ENCODE measurements around the gene GBE1. TPM values are rescaled to one million over a fixed set of nuclear protein-coding genes. Genes with fewer than 3 reads are reported as not detected.

Gene GBE1
- total RNA-seq, 4 donors from 2014 or later, result 127 to 319 (median 239) TPM

DNA sequence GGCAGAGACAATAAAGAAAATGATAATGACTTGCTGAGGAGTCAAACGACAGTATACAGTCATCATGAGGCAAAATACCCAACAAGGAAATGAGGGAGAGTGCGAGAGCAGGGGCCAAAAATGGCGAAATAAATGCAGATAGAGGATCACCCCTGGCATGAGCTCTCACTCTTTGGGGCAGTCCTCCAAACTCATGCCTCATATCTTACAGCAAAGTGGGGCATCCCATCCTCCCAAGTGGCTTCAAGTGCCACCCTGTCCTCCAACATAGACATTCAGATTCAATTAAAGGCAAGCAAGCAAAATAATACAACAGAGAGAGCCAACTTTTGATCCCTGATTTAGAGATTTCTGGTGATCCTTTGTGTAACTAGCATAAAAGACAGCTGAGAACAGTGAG is 278.4 kb downstream of the GBE1 start:
- intact Hi-C loops (cut with DNase I; ENCODE audit: low total_unique reads), result no loop called here
- peak in 1 of 2 donors; percentile 40 for DNase-seq
- H3K27ac ChIP-seq, result no peak overlapping the region
- H3K36me3 ChIP-seq, result no peaks in the 10 kb centered on the region
- no peak for TF ChIP-seq POLR2A (IDR thresholded peaks at IDR 0.05)
- TF ChIP-seq, protein P1, sequence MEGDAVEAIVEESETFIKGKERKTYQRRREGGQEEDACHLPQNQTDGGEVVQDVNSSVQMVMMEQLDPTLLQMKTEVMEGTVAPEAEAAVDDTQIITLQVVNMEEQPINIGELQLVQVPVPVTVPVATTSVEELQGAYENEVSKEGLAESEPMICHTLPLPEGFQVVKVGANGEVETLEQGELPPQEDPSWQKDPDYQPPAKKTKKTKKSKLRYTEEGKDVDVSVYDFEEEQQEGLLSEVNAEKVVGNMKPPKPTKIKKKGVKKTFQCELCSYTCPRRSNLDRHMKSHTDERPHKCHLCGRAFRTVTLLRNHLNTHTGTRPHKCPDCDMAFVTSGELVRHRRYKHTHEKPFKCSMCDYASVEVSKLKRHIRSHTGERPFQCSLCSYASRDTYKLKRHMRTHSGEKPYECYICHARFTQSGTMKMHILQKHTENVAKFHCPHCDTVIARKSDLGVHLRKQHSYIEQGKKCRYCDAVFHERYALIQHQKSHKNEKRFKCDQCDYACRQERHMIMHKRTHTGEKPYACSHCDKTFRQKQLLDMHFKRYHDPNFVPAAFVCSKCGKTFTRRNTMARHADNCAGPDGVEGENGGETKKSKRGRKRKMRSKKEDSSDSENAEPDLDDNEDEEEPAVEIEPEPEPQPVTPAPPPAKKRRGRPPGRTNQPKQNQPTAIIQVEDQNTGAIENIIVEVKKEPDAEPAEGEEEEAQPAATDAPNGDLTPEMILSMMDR (IDR thresholded peaks at IDR 0.05 in 4 of 5, conservative IDR thresholded peaks at IDR 0.05 in 1 of 5), result no peak
- in situ Hi-C loops (cut with MboI; ENCODE audit: low sequenced_read_pairs in 4 of 4), result no loop called here
- peak; percentile 14 to 16 for ATAC-seq
- peaks cover 12 to 15% of the 10 kb centered on the region in 2 donors for H3K4me1 ChIP-seq
- H3K9me3 ChIP-seq, result no peaks in the 10 kb centered on the region
- no peaks in the 10 kb centered on the region for H3K27me3 ChIP-seq
- H3K4me3 ChIP-seq, result no peak overlapping the region

GRCh38 chr3:81477740-81478139 is 283.7 kb downstream of the GBE1 start:
- Histone ChIP-seq H3K27ac (no peak overlapping the region), H3K4me3 (no peak overlapping the region), H3K27me3 (no peaks in the 10 kb centered on the region), H3K4me1 (no peaks in the 10 kb centered on the region), H3K9me3 (no peaks in the 10 kb centered on the region), H3K36me3 (no peaks in the 10 kb centered on the region)
- intact Hi-C loops (cut with DNase I; ENCODE audit: low total_unique reads), result loop anchor here (10.0 kb wide), 1 partner anchor 657 kb away; no protein-coding TSS in a partner anchor
- no peak for TF ChIP-seq POLR2A (IDR thresholded peaks at IDR 0.05)
- TF ChIP-seq, protein P1 (IDR thresholded peaks at IDR 0.05 in 4 of 5, conservative IDR thresholded peaks at IDR 0.05 in 1 of 5), result no peak
- in situ Hi-C loops (cut with MboI; ENCODE audit: low sequenced_read_pairs in 4 of 4), result no loop called here
- ATAC-seq (no peak), DNase-seq (no peak)

- H3K27ac ChIP-seq, result no peak overlapping the region
- ATAC-seq (peak in 1 of 2 donors; percentile 12), DNase-seq (no peak)
- no peak overlapping the region for H3K4me3 ChIP-seq
- intact Hi-C loops (cut with DNase I; ENCODE audit: low total_unique reads) (loop anchor here (10.0 kb wide), 1 partner anchor 658 kb away; no protein-coding TSS in a partner anchor), in situ Hi-C loops (cut with MboI; ENCODE audit: low sequenced_read_pairs in 4 of 4) (no loop called here)
- H3K9me3 ChIP-seq, result no peaks in the 10 kb centered on the region
- TF ChIP-seq, protein P1 (IDR thresholded peaks at IDR 0.05 in 4 of 5, conservative IDR thresholded peaks at IDR 0.05 in 1 of 5), result no peak
- no peak for TF ChIP-seq POLR2A (IDR thresholded peaks at IDR 0.05)
- H3K27me3 ChIP-seq, result no peaks in the 10 kb centered on the region
- no peaks in the 10 kb centered on the region for H3K36me3 ChIP-seq
- H3K4me1 ChIP-seq, result no peaks in the 10 kb centered on the region
Measured at GRCh38 chr3:81476692-81477091, 284.8 kb downstream of the GBE1 start.

DNA sequence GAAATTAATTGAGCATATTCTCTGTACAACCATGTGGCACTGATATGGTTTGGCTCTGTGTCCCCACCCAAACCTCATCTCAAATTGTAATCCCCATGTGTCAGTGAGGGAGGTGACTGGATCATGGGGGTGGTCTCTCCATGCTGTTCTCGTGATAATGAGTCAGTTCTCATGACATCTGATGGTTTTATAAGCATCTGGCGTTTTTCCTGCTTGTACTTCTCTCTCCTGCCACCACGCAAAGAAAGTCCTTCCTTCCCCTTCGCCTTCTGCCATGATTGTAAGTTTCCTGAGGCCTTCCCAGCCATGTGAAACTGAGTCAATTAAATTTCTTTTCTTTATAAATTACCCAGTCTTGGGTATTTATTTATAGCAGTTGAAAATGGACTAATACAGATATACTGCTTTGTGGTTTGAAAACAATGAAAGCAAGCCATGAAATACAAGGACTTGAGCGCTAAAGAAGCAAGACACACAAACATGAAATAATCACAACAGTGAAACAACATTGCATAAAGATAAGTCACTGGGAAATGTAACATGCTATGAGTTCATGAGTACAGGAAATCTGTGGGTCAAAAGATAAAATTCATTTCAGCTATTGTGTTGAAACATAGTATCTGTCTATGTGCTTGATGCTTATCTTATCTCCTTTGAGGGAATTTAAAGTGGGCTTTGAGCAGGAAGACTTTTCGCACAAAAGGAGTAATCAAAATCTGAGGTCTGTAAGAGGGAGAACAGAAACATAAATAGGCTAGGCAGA is 288.7 kb downstream of the GBE1 start:
- DNase-seq (no peak), ATAC-seq (no peak)
- no peaks in the 10 kb centered on the region for H3K9me3 ChIP-seq
- no peaks in the 10 kb centered on the region for H3K27me3 ChIP-seq
- intact Hi-C loops (cut with DNase I; ENCODE audit: low total_unique reads) (loop anchor here (10.0 kb wide), 1 partner anchor 662 kb away; no protein-coding TSS in a partner anchor), in situ Hi-C loops (cut with MboI; ENCODE audit: low sequenced_read_pairs in 4 of 4) (no loop called here)
- no peaks in the 10 kb centered on the region for H3K36me3 ChIP-seq
- TF ChIP-seq POLR2A (IDR thresholded peaks at IDR 0.05), result no peak
- TF ChIP-seq, protein P1 (IDR thresholded peaks at IDR 0.05 in 4 of 5, conservative IDR thresholded peaks at IDR 0.05 in 1 of 5), result no peak
- no peaks in the 10 kb centered on the region for H3K4me1 ChIP-seq
- no peak overlapping the region for H3K4me3 ChIP-seq
- no peak overlapping the region for H3K27ac ChIP-seq

All from gastrocnemius medialis (tissue), 4 donors.